OCI-LY7 (cell line): ENCODE results near the gene H6PD. TPM values are rescaled to one million over a fixed set of nuclear protein-coding genes. Genes with fewer than 3 reads are reported as not detected.

Experiments
- BruUV-seq: library from RNA; stranded (reverse); fragments of 400-500 nt; replicated peaks from 2 replicates; lab custom pipeline; 2021; lab: Mats Ljungman, UMichigan
- CTCF ChIA-PET: fragments of 300-600 bp; sonication (Branson Sonifier 250); formaldehyde crosslinking; loops from one replicate; lab custom pipeline; 2022; ENCODE audit warnings: antibody characterized with exemption; ENCODE audit not compliant: unreplicated experiment; lab: Charles Lee
- POLR2A ChIA-PET: fragments of 300-600 bp; sonication (Branson Sonifier 250); formaldehyde crosslinking; loops from one replicate; lab custom pipeline; 2022; ENCODE audit warnings: antibody characterized with exemption; lab: Charles Lee
- DNase-seq: peaks from one replicate; pipeline ENCODE4 v3.0.0-alpha.2; 2015; ENCODE audit warnings: low spot score
- H2AFZ ChIP-seq: fragments of 200-600 bp; sonication (generic), shearing (Covaris generic); 2 replicates; pipeline ENCODE4 v1.6.1; 2014; ENCODE audit warnings: mild to moderate bottlenecking, antibody characterized with exemption, low read length, moderate library complexity
- H3K27ac ChIP-seq: fragments of 200-600 bp; sonication (generic); 2 replicates; pipeline ENCODE4 v1.5.1; 2014; ENCODE audit warnings: mixed run types, low read depth, mild to moderate bottlenecking, moderate library complexity, low read length, inconsistent platforms; ENCODE audit not compliant: poor library complexity, severe bottlenecking
- H3K36me3 ChIP-seq: fragments of 200-600 bp; sonication (generic); 2 replicates; pipeline ENCODE4 v1.6.1; 2014; ENCODE audit warnings: mild to moderate bottlenecking, antibody characterized with exemption, low read length, moderate library complexity, mixed read lengths; ENCODE audit not compliant: insufficient read depth
- H3K4me1 ChIP-seq: fragments of 200-600 bp; sonication (generic); 2 replicates; pipeline ENCODE4 v1.5.1; 2014; ENCODE audit warnings: mild to moderate bottlenecking, low read length; ENCODE audit not compliant: insufficient read depth, poor library complexity, severe bottlenecking
- H3K4me2 ChIP-seq: fragments of 200-600 bp; sonication (generic); 2 replicates; pipeline ENCODE4 v1.6.1; 2014; ENCODE audit warnings: mild to moderate bottlenecking, low read length
- H3K4me3 ChIP-seq: fragments of 200-600 bp; sonication (generic); 2 replicates; pipeline ENCODE4 v1.5.1; 2014; ENCODE audit warnings: mild to moderate bottlenecking, low read depth, low read length; ENCODE audit not compliant: poor library complexity, severe bottlenecking
- H3K79me2 ChIP-seq: fragments of 200-600 bp; sonication (generic); 2 replicates; pipeline ENCODE4 v1.6.1; 2016; ENCODE audit warnings: low read depth, mild to moderate bottlenecking, low read length, moderate library complexity, mixed read lengths; ENCODE audit not compliant: insufficient read depth
- H3K9me2 ChIP-seq: fragments of 200-600 bp; sonication (generic); 2 replicates; pipeline ENCODE4 v1.6.1; 2016; ENCODE audit warnings: mild to moderate bottlenecking, low read length, mixed read lengths; ENCODE audit not compliant: insufficient read depth
- H3K9me3 ChIP-seq: fragments of 200-600 bp; sonication (generic); 2 replicates; pipeline ENCODE4 v1.6.1; 2014; ENCODE audit warnings: mild to moderate bottlenecking, mixed run types, low read length, mixed read lengths
- H4K20me1 ChIP-seq: fragments of 200-600 bp; sonication (generic); 2 replicates; pipeline ENCODE4 v1.6.1; 2014; ENCODE audit warnings: mild to moderate bottlenecking, antibody characterized with exemption, low read length, moderate library complexity, mixed read lengths; ENCODE audit not compliant: insufficient read depth
- EZH2phosphoT487 ChIP-seq: fragments of 200-600 bp; sonication (generic); IDR thresholded peaks from 2 replicates; pipeline ENCODE4 v1.6.1; 2018; ENCODE audit warnings: low read depth, borderline replicate concordance, mild to moderate bottlenecking, mixed run types, antibody characterized with exemption, low read length, moderate library complexity, mixed read lengths
- intact Hi-C: fragments of 100-400 bp; cut with micrococcal nuclease; formaldehyde crosslinking; loops from one replicate; pipeline ENCODE4 v1.10.0; 2022; ENCODE audit not compliant: unreplicated experiment
- total RNA-seq, 2 experiments: library from RNA; depleted of rRNA in 1 of 2; stranded (reverse); fragments of >200 nt in 1 of 2; shearing (Covaris generic) in 1 of 2; gene quantifications; 2 replicates each; pipeline ENCODE4 v1.2.3, GENCODE V29; 2014 to 2022
- TF ChIP-seq, protein P1 (sequence below): fragments of 200-600 bp; sonication (generic); conservative IDR thresholded peaks from 2 replicates; pipeline ENCODE4 v1.5.1; 2014; ENCODE audit warnings: mild to moderate bottlenecking, antibody characterized with exemption, low read length, moderate library complexity, mixed read lengths

H6PD gene
- total RNA-seq, 2 experiments from 2014 or later: 8.5 to 22.1 TPM

DNA sequence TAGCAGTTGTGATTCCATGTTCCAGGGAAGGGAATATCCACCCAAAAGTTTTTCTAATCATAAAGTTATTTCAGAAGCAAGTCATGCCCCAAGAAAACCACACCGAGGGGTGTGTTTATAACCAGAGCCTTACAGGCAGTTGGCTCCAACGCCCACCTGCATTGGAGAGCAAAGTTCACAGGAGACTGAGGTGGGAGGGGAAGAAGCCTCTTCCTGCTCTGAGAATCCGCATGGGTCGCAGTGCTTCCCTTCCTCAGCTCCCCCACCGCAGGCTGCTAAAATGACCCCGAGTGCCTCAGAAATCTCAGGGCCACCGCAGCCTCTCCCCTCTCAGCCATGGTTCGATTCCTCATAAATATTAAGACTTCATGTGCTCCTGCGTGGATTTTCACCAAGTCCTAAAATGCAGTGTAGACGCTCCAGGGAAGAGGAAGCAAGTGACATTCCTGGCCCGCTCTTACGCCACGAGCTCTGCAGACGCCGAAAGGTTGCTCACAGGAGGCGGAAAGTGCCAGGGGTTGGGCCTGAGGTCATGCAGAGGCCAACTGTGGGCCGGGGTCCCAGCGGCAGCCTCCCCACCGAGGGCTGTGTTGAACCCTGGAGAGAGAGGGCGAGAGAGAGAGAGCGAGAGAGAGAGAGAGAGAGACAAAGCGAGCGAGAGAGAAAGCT is 44.7 kb downstream of the H6PD start:
- Histone ChIP-seq H3K4me3 (no peak overlapping the region), H4K20me1 (no peaks in the 10 kb centered on the region), H3K79me2 (no peaks in the 10 kb centered on the region), H3K4me2 (no peak overlapping the region), H3K27ac (no peak overlapping the region), H3K36me3 (no peaks in the 10 kb centered on the region), H3K9me2 (no peaks in the 10 kb centered on the region), H3K9me3 (no peaks in the 10 kb centered on the region), H3K4me1 (peaks cover 6% of the 10 kb centered on the region), H2AFZ (no peak overlapping the region)
- no peak for DNase-seq
- ChIA-PET CTCF (no interaction called here), POLR2A (no interaction called here)
- no peak for TF ChIP-seq EZH2phosphoT487
- TF ChIP-seq, protein P1, sequence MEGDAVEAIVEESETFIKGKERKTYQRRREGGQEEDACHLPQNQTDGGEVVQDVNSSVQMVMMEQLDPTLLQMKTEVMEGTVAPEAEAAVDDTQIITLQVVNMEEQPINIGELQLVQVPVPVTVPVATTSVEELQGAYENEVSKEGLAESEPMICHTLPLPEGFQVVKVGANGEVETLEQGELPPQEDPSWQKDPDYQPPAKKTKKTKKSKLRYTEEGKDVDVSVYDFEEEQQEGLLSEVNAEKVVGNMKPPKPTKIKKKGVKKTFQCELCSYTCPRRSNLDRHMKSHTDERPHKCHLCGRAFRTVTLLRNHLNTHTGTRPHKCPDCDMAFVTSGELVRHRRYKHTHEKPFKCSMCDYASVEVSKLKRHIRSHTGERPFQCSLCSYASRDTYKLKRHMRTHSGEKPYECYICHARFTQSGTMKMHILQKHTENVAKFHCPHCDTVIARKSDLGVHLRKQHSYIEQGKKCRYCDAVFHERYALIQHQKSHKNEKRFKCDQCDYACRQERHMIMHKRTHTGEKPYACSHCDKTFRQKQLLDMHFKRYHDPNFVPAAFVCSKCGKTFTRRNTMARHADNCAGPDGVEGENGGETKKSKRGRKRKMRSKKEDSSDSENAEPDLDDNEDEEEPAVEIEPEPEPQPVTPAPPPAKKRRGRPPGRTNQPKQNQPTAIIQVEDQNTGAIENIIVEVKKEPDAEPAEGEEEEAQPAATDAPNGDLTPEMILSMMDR: no peak
- intact Hi-C loops: no loop called here
- no TSS peak for BruUV-seq

DNA sequence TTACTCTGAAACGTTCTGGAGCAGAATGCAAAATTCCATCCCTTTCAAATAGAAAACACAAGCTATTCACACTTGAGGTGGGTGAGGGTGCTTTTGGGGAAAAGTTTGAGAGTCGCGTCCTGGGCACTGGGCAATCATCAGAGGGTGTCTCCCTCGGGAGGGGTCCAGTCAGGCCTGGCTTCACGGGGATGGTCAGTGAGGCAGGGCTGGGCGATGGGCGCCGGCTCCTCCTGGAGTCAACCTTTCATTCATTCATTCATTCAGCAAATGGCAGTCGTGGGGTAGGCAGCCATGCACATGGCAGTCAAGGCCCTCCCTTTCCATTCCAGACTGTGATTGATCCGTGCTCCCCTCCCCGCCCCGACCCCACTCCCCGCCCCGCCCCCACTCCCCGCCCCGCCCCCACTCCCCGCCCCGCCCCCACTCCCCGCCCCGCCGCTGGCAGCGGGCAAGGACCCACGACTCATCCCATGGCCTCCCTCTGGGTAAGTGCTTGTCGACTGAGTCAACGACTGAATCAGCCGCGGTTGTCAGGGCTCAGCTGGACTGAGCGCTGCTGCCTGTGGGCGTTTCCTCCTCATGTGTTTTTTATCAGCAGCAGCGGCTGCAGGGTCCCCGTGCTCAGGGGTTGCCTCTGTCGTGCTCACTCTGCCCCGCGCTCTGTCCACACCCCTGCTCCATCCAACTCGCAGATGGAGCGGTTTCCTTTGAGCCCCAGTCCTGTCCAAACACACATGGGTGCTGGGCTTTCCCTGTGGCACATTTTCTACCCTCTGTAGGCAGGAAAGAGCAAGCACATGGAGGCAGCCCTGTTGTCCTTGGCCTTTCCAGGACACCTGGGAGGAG is 45.7 kb downstream of the H6PD start:
- H4K20me1 ChIP-seq: no peaks in the 10 kb centered on the region
- intact Hi-C loops: no loop called here
- no TSS peak for BruUV-seq
- TF ChIP-seq EZH2phosphoT487: no peak
- TF ChIP-seq, protein P1: no peak
- H3K4me2 ChIP-seq: no peak overlapping the region
- no peak overlapping the region for H2AFZ ChIP-seq
- H3K79me2 ChIP-seq: no peaks in the 10 kb centered on the region
- no peaks in the 10 kb centered on the region for H3K9me2 ChIP-seq
- no peak overlapping the region for H3K4me3 ChIP-seq
- H3K4me1 ChIP-seq: peaks cover 5% of the 10 kb centered on the region
- no peak overlapping the region for H3K27ac ChIP-seq
- CTCF ChIA-PET: no interaction called here
- H3K36me3 ChIP-seq: no peaks in the 10 kb centered on the region
- DNase-seq: no peak
- no peaks in the 10 kb centered on the region for H3K9me3 ChIP-seq
- POLR2A ChIA-PET: interaction anchor here (0.6 kb wide), 1 partner anchor 425 kb away, joined by 7 read pairs; no protein-coding TSS in a partner anchor
